ENCODE results near the gene LARP6.
"Not testable (repeated sequence)": the region's sequence is repeated elsewhere in the genome, so short reads cannot be mapped to it uniquely, and the experiment has no call there.

Gene LARP6

DNA sequence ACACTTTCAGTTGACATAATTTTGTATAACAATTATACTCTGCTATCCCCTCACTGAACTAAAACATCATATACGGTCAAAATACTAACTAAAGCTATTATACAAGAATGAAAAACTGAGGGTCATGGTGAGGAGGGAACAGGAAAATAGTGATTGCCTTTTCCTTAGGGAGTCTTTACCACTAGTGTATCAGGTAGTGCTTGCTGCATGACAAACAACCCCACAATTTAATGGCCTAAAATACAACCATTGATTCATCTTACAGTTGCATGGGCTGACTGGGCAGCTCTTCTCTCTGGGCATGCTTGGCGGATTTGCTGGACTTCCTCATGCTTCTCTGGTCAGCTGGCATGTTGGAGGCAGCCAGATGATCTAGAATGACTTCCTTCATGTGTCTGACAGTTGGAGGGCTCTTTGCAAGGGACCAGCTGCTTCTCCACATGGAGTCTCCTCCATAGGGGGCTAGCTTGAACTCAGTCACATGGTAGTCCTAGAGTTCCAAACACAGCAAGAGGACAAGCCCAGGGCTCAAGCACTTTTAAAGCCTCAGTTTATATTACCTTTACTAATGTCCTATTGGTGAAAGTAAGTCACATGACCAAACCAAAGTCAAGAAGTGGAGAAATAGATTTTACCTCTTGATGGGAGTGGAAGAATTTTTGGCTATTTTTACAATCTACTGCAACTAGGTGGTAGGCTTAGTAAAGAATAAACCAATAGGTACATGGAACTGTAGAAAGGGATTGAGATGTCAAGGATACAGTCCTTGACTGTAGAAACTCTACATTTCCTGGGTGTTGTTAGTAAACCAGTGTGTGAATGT is 19.5 kb upstream of the LARP6 start:
- TF ChIP-seq, protein P1, sequence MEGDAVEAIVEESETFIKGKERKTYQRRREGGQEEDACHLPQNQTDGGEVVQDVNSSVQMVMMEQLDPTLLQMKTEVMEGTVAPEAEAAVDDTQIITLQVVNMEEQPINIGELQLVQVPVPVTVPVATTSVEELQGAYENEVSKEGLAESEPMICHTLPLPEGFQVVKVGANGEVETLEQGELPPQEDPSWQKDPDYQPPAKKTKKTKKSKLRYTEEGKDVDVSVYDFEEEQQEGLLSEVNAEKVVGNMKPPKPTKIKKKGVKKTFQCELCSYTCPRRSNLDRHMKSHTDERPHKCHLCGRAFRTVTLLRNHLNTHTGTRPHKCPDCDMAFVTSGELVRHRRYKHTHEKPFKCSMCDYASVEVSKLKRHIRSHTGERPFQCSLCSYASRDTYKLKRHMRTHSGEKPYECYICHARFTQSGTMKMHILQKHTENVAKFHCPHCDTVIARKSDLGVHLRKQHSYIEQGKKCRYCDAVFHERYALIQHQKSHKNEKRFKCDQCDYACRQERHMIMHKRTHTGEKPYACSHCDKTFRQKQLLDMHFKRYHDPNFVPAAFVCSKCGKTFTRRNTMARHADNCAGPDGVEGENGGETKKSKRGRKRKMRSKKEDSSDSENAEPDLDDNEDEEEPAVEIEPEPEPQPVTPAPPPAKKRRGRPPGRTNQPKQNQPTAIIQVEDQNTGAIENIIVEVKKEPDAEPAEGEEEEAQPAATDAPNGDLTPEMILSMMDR (IDR thresholded peaks at IDR 0.05): no peak
- Histone ChIP-seq H3K27me3 (peaks cover 32% of the 10 kb centered on the region), H3K27ac (no peak overlapping the region), H3K9me3 (no peaks in the 10 kb centered on the region), H3K36me3 (no peaks in the 10 kb centered on the region), H3K4me3 (ENCODE audit: low read depth in 1 of 2, low read length in 1 of 2) (no peak overlapping the region), H3K4me1 (ENCODE audit: control insufficient read depth in 1 of 2, insufficient read depth in 1 of 2, low read depth in 1 of 2, low read length in 1 of 2) (no peaks in the 10 kb centered on the region)

DNA sequence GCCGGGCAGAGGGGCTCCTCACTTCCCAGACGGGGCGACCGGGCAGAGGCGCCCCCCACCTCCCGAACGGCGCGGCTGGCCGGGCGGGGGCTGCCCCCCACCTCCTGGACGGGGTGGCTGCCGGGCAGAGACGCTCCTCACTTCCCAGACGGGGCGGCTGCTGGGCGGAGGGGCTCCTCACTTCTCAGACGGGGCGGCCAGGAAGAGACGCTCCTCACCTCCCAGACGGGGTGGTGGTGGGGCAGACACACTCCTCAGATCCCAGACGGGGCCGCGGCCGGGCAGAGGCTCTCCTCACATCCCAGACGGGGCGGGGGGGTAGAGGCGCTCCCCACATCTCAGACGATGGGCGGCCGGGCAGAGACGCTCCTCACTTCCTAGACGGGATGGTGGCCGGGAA is 17.5 kb upstream of the LARP6 start:
- peaks cover 44% of the 10 kb centered on the region for H3K27me3 ChIP-seq
- H3K4me3 ChIP-seq (ENCODE audit: low read depth in 1 of 2, low read length in 1 of 2); H3K4me1 ChIP-seq (ENCODE audit: control insufficient read depth in 1 of 2, insufficient read depth in 1 of 2, low read depth in 1 of 2, low read length in 1 of 2); H3K27ac ChIP-seq; H3K36me3 ChIP-seq; H3K9me3 ChIP-seq: not testable (repeated sequence)

DNA sequence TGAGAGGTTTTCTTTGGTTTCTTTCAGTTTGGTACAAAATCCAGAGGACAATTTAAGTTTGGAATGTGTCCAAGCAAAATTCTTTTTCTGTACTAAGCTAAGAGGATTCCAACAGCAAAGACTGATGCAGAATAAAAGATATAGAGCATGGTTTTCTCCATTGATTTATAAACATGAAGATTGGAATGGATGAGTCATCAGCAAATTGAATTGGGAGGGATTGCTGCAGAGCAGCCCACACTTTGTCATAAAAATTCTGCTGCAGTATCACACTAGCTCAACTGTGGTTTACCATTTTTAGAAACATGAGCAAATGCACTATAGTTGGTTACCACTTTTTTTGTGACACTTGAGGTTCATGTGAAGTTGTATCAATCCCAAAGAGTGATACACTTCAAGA is 16.1 kb upstream of the LARP6 start:
- no peaks in the 10 kb centered on the region for H3K4me1 ChIP-seq (ENCODE audit: control insufficient read depth in 1 of 2, insufficient read depth in 1 of 2, low read depth in 1 of 2, low read length in 1 of 2)
- no peaks in the 10 kb centered on the region for H3K9me3 ChIP-seq
- H3K27me3 ChIP-seq: peaks cover 35% of the 10 kb centered on the region
- no peak overlapping the region for H3K4me3 ChIP-seq (ENCODE audit: low read depth in 1 of 2, low read length in 1 of 2)
- TF ChIP-seq, protein P1 (IDR thresholded peaks at IDR 0.05): no peak
- H3K27ac ChIP-seq: no peak overlapping the region
- H3K36me3 ChIP-seq: no peaks in the 10 kb centered on the region

DNA sequence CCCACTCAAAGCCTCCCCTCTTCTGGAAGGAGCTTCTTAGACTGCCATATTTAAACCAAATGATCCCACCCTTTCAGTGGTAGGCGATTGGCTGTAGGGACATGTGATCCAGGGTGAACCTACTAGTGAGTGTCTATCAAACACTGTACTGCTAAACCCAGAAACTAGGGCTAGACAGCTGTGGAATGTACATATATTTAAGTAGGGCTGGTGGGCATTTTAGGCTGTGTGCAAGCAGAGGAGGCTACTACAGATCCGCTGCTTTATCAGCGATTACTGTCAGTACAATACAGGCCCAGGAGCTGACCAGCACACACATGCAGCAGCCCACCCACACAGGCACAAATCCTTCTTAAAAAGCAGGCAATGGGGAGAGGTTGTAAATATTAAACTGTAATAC is 15.4 kb upstream of the LARP6 start:
- peaks cover 28% of the 10 kb centered on the region for H3K27me3 ChIP-seq
- TF ChIP-seq, protein P1 (IDR thresholded peaks at IDR 0.05): no peak
- H3K9me3 ChIP-seq: no peaks in the 10 kb centered on the region
- H3K4me3 ChIP-seq (ENCODE audit: low read depth in 1 of 2, low read length in 1 of 2): no peak overlapping the region
- no peaks in the 10 kb centered on the region for H3K4me1 ChIP-seq (ENCODE audit: control insufficient read depth in 1 of 2, insufficient read depth in 1 of 2, low read depth in 1 of 2, low read length in 1 of 2)
- H3K36me3 ChIP-seq: no peaks in the 10 kb centered on the region
- no peak overlapping the region for H3K27ac ChIP-seq

DNA sequence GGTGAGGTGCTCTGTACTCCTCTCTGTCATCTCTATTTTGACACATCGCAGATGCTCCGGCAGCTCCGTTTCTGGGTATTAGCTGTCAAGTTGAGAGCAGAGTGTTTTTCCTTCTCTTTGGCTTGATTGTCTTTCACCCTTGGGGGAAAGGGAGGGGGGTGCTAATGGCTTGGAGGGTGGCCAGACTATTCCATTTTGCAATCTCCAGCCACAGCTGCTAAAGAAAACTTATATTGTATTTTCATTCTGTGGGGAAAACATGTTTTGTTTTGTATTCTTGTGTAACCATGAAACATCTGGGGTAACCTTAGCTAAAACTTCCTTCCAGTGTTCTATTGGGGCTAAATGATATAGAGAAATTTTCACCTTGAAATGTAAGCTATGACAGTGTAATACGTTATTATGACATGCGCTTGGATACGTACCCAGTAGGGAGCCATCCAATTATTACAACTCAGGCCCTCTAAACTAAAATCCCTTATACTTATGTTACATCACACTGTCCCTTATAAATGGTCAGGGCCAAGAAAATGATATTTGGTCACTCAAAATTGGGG is 14.0 kb upstream of the LARP6 start:
- Histone ChIP-seq H3K36me3 (no peaks in the 10 kb centered on the region), H3K9me3 (no peaks in the 10 kb centered on the region), H3K27me3 (peaks cover 16% of the 10 kb centered on the region), H3K4me3 (ENCODE audit: low read depth in 1 of 2, low read length in 1 of 2) (no peak overlapping the region), H3K4me1 (ENCODE audit: control insufficient read depth in 1 of 2, insufficient read depth in 1 of 2, low read depth in 1 of 2, low read length in 1 of 2) (no peaks in the 10 kb centered on the region), H3K27ac (no peak overlapping the region)
- TF ChIP-seq, protein P1 (IDR thresholded peaks at IDR 0.05): no peak

DNA sequence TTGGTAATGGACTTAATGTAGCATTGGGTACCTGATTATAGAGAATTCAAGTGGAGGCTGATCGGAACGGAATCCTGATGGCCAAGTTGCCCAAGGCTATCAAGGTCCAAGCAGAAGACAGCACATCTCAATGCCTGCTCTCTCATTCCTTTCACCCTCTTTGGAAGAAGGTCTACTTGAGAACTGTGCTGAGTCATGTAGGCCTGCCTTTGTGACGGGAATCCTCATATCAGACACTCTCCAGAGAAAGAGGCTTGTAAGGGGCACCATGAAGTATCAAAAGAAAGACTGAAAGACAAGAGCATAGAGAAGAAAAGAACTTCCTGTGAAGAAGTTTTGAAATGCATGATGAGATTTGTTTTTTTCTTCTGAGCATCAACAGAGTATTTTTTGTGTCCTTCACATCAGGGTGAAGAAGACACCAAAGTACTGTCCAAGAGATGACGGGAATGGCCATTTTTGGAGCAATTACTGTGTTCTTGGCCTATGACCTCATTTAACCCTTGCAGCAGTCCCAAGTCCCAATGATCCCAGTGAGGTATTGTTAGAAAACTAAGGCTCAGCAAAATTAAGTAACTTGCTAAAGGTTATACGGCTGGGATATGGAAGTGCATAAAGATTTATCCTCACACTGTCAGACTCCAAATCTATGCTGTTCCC is 13.2 kb upstream of the LARP6 start:
- Histone ChIP-seq H3K4me3 (ENCODE audit: low read depth in 1 of 2, low read length in 1 of 2) (no peak overlapping the region), H3K36me3 (no peaks in the 10 kb centered on the region), H3K4me1 (ENCODE audit: control insufficient read depth in 1 of 2, insufficient read depth in 1 of 2, low read depth in 1 of 2, low read length in 1 of 2) (no peaks in the 10 kb centered on the region), H3K27me3 (peaks cover 16% of the 10 kb centered on the region), H3K27ac (no peak overlapping the region), H3K9me3 (no peaks in the 10 kb centered on the region)
- TF ChIP-seq, protein P1 (IDR thresholded peaks at IDR 0.05): no peak

Measured in neutrophil (primary cell).